Measurements from ENCODE around the gene TTC27. TPM values are rescaled to one million over a fixed set of nuclear protein-coding genes. Genes with fewer than 3 reads are reported as not detected.

TTC27 gene
- total RNA-seq, 2 experiments from 2014 or later = 30.1 to 33.8 TPM

- ChIA-PET POLR2A (no interaction called here), CTCF (no interaction called here)
- DNase-seq (no peak), ATAC-seq (no peak)
- intact Hi-C loops (cut with micrococcal nuclease) = no loop called here
- Mint-ChIP-seq H3K4me1 (ENCODE audit: low read depth) (peaks cover 21% of the 10 kb centered on the region), H3K36me3 (ENCODE audit: low read depth) (peaks cover 50% of the 10 kb centered on the region), H3K9me3 (peaks cover 5% of the 10 kb centered on the region), H3K27me3 (no peaks in the 10 kb centered on the region), H3K27ac (no peak overlapping the region), H3K4me3 (no peak overlapping the region)
- TF ChIP-seq CTCF (IDR thresholded peaks at IDR 0.05) = no peak
Measured at GRCh38 chr2:32711908-32712501, 84.2 kb downstream of the TTC27 start.

GRCh38 chr2:32712870-32713269 is 85.0 kb downstream of the TTC27 start:
- ChIA-PET CTCF (no interaction called here), POLR2A (no interaction called here)
- Mint-ChIP-seq H3K36me3 (ENCODE audit: low read depth) (peaks cover 53% of the 10 kb centered on the region), H3K27me3 (no peaks in the 10 kb centered on the region), H3K4me1 (ENCODE audit: low read depth) (peaks cover 21% of the 10 kb centered on the region), H3K27ac (no peak overlapping the region), H3K9me3 (peaks cover 5% of the 10 kb centered on the region), H3K4me3 (no peak overlapping the region)
- TF ChIP-seq CTCF (IDR thresholded peaks at IDR 0.05) = no peak
- ATAC-seq (no peak), DNase-seq (no peak)
- intact Hi-C loops (cut with micrococcal nuclease) = no loop called here

- Mint-ChIP-seq H3K27ac (peak overlapping the region; percentile 73), H3K4me1 (ENCODE audit: low read depth) (peaks cover 17% of the 10 kb centered on the region), H3K4me3 (no peak overlapping the region), H3K36me3 (ENCODE audit: low read depth) (peaks cover 50% of the 10 kb centered on the region), H3K9me3 (peaks cover 5% of the 10 kb centered on the region), H3K27me3 (no peaks in the 10 kb centered on the region)
- intact Hi-C loops (cut with micrococcal nuclease) = no loop called here
- CTCF ChIA-PET = no interaction called here
- DNase-seq (no peak), ATAC-seq (no peak)
- POLR2A ChIA-PET = no interaction called here
- no peak for TF ChIP-seq CTCF (IDR thresholded peaks at IDR 0.05)
Measured at GRCh38 chr2:32714521-32714920, 86.7 kb downstream of the TTC27 start.

GRCh38 chr2:32715391-32715841 is 87.6 kb downstream of the TTC27 start:
- CTCF ChIA-PET = no interaction called here
- peak overlapping the region; percentile 73 for H3K27ac Mint-ChIP-seq

GRCh38 chr2:32715981-32716380 is 88.1 kb downstream of the TTC27 start:
- H3K27me3 Mint-ChIP-seq = no peaks in the 10 kb centered on the region
- POLR2A ChIA-PET = no interaction called here
- DNase-seq = no peak
- peaks cover 17% of the 10 kb centered on the region for H3K4me1 Mint-ChIP-seq (ENCODE audit: low read depth)
- H3K36me3 Mint-ChIP-seq (ENCODE audit: low read depth) = peaks cover 49% of the 10 kb centered on the region
- intact Hi-C loops (cut with micrococcal nuclease) = no loop called here
- TF ChIP-seq CTCF (IDR thresholded peaks at IDR 0.05) = no peak
- H3K27ac Mint-ChIP-seq = no peak overlapping the region
- CTCF ChIA-PET = no interaction called here
- H3K9me3 Mint-ChIP-seq = peaks cover 5% of the 10 kb centered on the region
- no peak for ATAC-seq
- H3K4me3 Mint-ChIP-seq = no peak overlapping the region

More at GRCh38 chr2:32715391-32715841, 87.6 kb downstream of the TTC27 start:
- no peak for DNase-seq
- Mint-ChIP-seq H3K36me3 (ENCODE audit: low read depth) (peaks cover 49% of the 10 kb centered on the region), H3K27me3 (no peaks in the 10 kb centered on the region), H3K4me1 (ENCODE audit: low read depth) (peaks cover 17% of the 10 kb centered on the region), H3K9me3 (peaks cover 5% of the 10 kb centered on the region), H3K4me3 (no peak overlapping the region)
- intact Hi-C loops (cut with micrococcal nuclease) = no loop called here
- ATAC-seq = peak; percentile 84
- TF ChIP-seq CTCF (IDR thresholded peaks at IDR 0.05) = no peak
- POLR2A ChIA-PET = no interaction called here
